GM23338 (cell line): ENCODE results near the gene CD82. TPM values are rescaled to one million over a fixed set of nuclear protein-coding genes. Genes with fewer than 3 reads are reported as not detected.

Experiments used
- CREB1 ChIP-seq: fragments of 250-450 bp; sonication (Bioruptor Pico); IDR thresholded peaks from 2 replicates; pipeline ENCODE4 v1.5.0; 2020; ENCODE audit warnings: low read depth, mild to moderate bottlenecking, moderate library complexity
- ETS1 ChIP-seq: IDR thresholded peaks from 2 replicates; pipeline ENCODE4 v1.6.1; 2016; ENCODE audit warnings: antibody characterized with exemption
- JUNB ChIP-seq: IDR thresholded peaks from one replicate; pipeline ENCODE4 v1.6.1; 2016; ENCODE audit warnings: antibody characterized with exemption; ENCODE audit not compliant: unreplicated experiment
- NANOG ChIP-seq: IDR thresholded peaks from 2 replicates; pipeline ENCODE4 v1.6.1; 2016; ENCODE audit warnings: antibody characterized with exemption, borderline replicate concordance
- REST ChIP-seq: IDR thresholded peaks from one replicate; pipeline ENCODE4 v1.6.1; 2018; ENCODE audit warnings: antibody characterized with exemption; ENCODE audit not compliant: unreplicated experiment
- STAT1 ChIP-seq: IDR thresholded peaks from one replicate; pipeline ENCODE4 v1.6.1; 2016; ENCODE audit warnings: antibody characterized with exemption; ENCODE audit not compliant: unreplicated experiment
- ZNF462 ChIP-seq: fragments of 250-450 bp; sonication (Bioruptor Pico); IDR thresholded peaks from 2 replicates; pipeline ENCODE4 v1.5.0; 2020; ENCODE audit warnings: mild to moderate bottlenecking, moderate library complexity
- polyA plus RNA-seq: library from polyadenylated mRNA; unstranded; fragments of >200 nt; fragmentation: Nextera tagmentation; extraction: Ambion mirVana; gene quantifications from 2 replicates; pipeline ENCODE4 v1.2.1, GENCODE V29; 2016
- total RNA-seq: library from RNA; depleted of rRNA; stranded (reverse); fragments of >200 nt; shearing (Covaris generic); gene quantifications from 2 replicates; pipeline ENCODE4 v1.2.3, GENCODE V29; 2014

The CD82 gene
- total and polyA plus RNA-seq, 2 experiments from 2014 or later: 4.4 to 4.9 TPM

GRCh38 chr11:44575288-44575672 is 9.8 kb downstream of the CD82 start (continued):
- TF ChIP-seq ZNF462 (CRISPR knock-in tag) (no peak), STAT1 (no peak), REST (no peak), JUNB (no peak), NANOG (no peak), CREB1 (CRISPR knock-in tag) (no peak), ETS1 (no peak)
